Panc1 (cell line): Measurements from ENCODE around the gene HOXC11. TPM values are rescaled to one million over a fixed set of nuclear protein-coding genes. Genes with fewer than 3 reads are reported as not detected.

Experiments
- ATAC-seq: fragments of 200-7000 bp; cut with Tn5 transposase; 2 replicates; pipeline ENCODE4 v1.9.1; 2020; ENCODE audit warnings: mild to moderate bottlenecking, moderate library complexity
- BruUV-seq: library from RNA; stranded (reverse); fragments of 400-500 nt; replicated peaks from 2 replicates; lab custom pipeline; 2021; lab: Mats Ljungman, UMichigan
- CTCF ChIA-PET: fragments of 300-600 bp; sonication (Branson Sonifier 250); formaldehyde crosslinking; loops from one replicate; lab custom pipeline; 2022; ENCODE audit warnings: antibody characterized with exemption; lab: Charles Lee
- POLR2A ChIA-PET: fragments of 300-600 bp; sonication (Branson Sonifier 250); formaldehyde crosslinking; loops from one replicate; lab custom pipeline; 2022; ENCODE audit warnings: antibody characterized with exemption; lab: Charles Lee
- DNase-seq: peaks from one replicate; pipeline ENCODE4 v3.0.0-alpha.2; 2010; ENCODE audit warnings: low read depth, low spot score
- H3K27ac ChIP-seq: 2 replicates; pipeline ENCODE4 v1.5.1; 2011; ENCODE audit warnings: mild to moderate bottlenecking, low read length, inconsistent platforms
- H3K27me3 ChIP-seq: fragments of 200-500 bp; sonication (Bioruptor generic); 2 replicates; pipeline ENCODE4 v1.6.0; 2014; ENCODE audit warnings: low read length, inconsistent platforms; ENCODE audit not compliant: control insufficient read depth, insufficient read depth
- H3K36me3 ChIP-seq: fragments of 200-500 bp; sonication (Bioruptor generic); 2 replicates; pipeline ENCODE4 v1.5.1; 2014; ENCODE audit warnings: inconsistent platforms, mild to moderate bottlenecking, low read length, moderate library complexity; ENCODE audit not compliant: control insufficient read depth, insufficient read depth
- H3K4me1 ChIP-seq: 2 replicates; pipeline ENCODE4 v1.5.1; 2011; ENCODE audit warnings: inconsistent platforms, mild to moderate bottlenecking, low read length, moderate library complexity; ENCODE audit not compliant: control insufficient read depth, insufficient read depth
- H3K4me3 ChIP-seq, 2 experiments: 2 replicates each; pipeline ENCODE4 v1.5.1; 2011 to 2012; ENCODE audit warnings: low read depth in 2 of 2, low read length in 2 of 2, mild to moderate bottlenecking in 2 of 2, inconsistent platforms in 1 of 2, moderate library complexity in 1 of 2
- H3K9me3 ChIP-seq: fragments of 200-500 bp; sonication (Bioruptor generic); 2 replicates; pipeline ENCODE4 v1.5.1; 2014; ENCODE audit warnings: low read depth, mild to moderate bottlenecking, inconsistent platforms, low read length, moderate library complexity; ENCODE audit not compliant: control insufficient read depth, insufficient read depth
- CTCF ChIP-seq: fragments of 450-650 bp; IDR thresholded peaks from 2 replicates; pipeline ENCODE4 v1.5.1; 2017; ENCODE audit warnings: mild to moderate bottlenecking
- POLR2AphosphoS5 ChIP-seq: IDR thresholded peaks from 2 replicates; pipeline ENCODE4 v1.6.1; 2012; ENCODE audit warnings: mild to moderate bottlenecking, low read depth, low read length, moderate library complexity
- REST ChIP-seq, 2 experiments: IDR thresholded peaks; 2 replicates each; pipeline ENCODE4 v1.6.1; 2011 to 2012; ENCODE audit warnings: low read depth in 2 of 2, control low read depth in 1 of 2, low read length in 1 of 2, mild to moderate bottlenecking in 1 of 2, moderate library complexity in 1 of 2; ENCODE audit not compliant: insufficient read depth in 1 of 2
- SIN3A ChIP-seq: IDR thresholded peaks from 2 replicates; pipeline ENCODE4 v1.6.1; 2012; ENCODE audit warnings: low read depth, mild to moderate bottlenecking, low read length, moderate library complexity, borderline replicate concordance; ENCODE audit not compliant: insufficient read depth
- TCF7L2 ChIP-seq: IDR thresholded peaks from 2 replicates; pipeline ENCODE4 v1.6.1; 2011; ENCODE audit warnings: mild to moderate bottlenecking, low read depth, low read length, inconsistent platforms
- in situ Hi-C: cut with HindIII; loops from 2 replicates; pipeline ENCODE4 v1.10.0; 2016; ENCODE audit warnings: low sequenced_read_pairs, low pct_unique_long_range_greater_than_20kb
- intact Hi-C: fragments of 100-400 bp; cut with micrococcal nuclease; formaldehyde crosslinking; loops from one replicate; pipeline ENCODE4 v1.10.0; 2022; ENCODE audit not compliant: unreplicated experiment
- total RNA-seq: library from RNA; stranded (reverse); gene quantifications from one replicate; pipeline ENCODE4 v1.2.1, GENCODE V29; 2021; ENCODE audit not compliant: unreplicated experiment

HOXC11 gene
- total RNA-seq, 1 experiment from 2014 or later: 17.0 TPM

- BruUV-seq: no TSS peak
- TF ChIP-seq POLR2AphosphoS5 (no peak), REST (IDR thresholded peaks at IDR 0.05; ENCODE audit: insufficient read depth in 1 of 2, low read depth in 2 of 2, low read length in 1 of 2) (no peak), TCF7L2 (peak; percentile 30; the same call in 1 of the 2 replicates), SIN3A (no peak)
- CTCF ChIA-PET: no interaction called here
Measured at GRCh38 chr12:53947743-53948142, 25.2 kb upstream of the HOXC11 start.

GRCh38 chr12:53948650-53949593 lies 24.0 kb upstream of the HOXC11 start:
- TF ChIP-seq CTCF (peak; percentile 76), SIN3A (no peak)
- Histone ChIP-seq H3K9me3 (no peaks in the 10 kb centered on the region), H3K27ac (peak overlapping the region; percentile 88), H3K36me3 (no peaks in the 10 kb centered on the region; the same call in 1 of the 2 replicates), H3K4me3 (no peak overlapping the region), H3K27me3 (no peaks in the 10 kb centered on the region), H3K4me1 (peaks cover 89% of the 10 kb centered on the region)
- in situ Hi-C loops: no loop called here
- peak; percentile 59 for ATAC-seq
- POLR2A ChIA-PET: interaction anchor here (0.5 to 0.7 kb wide), 2 partner anchors 209 to 214 kb away, joined by 5 to 7 read pairs; no protein-coding TSS in a partner anchor
- intact Hi-C loops: loop anchor here (5.0 kb wide), 2 partner anchors 122 to 182 kb away; no protein-coding TSS in a partner anchor
- CTCF ChIA-PET: interaction anchor here (0.6 kb wide), 2 partner anchors 50 to 79 kb away, joined by 6 to 12 read pairs; partner anchors contain the start of gene HOXC6
- DNase-seq: no peak
- BruUV-seq: no TSS peak

More at GRCh38 chr12:53947743-53948142, 25.2 kb upstream of the HOXC11 start:
- H3K4me3 ChIP-seq: no peak overlapping the region
- H3K27ac ChIP-seq: peak overlapping the region; percentile 88
- intact Hi-C loops: loop anchor here (5.0 kb wide), 2 partner anchors 120 to 180 kb away; no protein-coding TSS in a partner anchor
- no peak for DNase-seq
- H3K9me3 ChIP-seq: no peaks in the 10 kb centered on the region
- in situ Hi-C loops: no loop called here
- peaks cover under 1% of the 10 kb centered on the region for H3K36me3 ChIP-seq
- no peak; the same call in 1 of the 2 replicates for ATAC-seq
- POLR2A ChIA-PET: no interaction called here
- H3K4me1 ChIP-seq: peaks cover 86% of the 10 kb centered on the region
- H3K27me3 ChIP-seq: no peaks in the 10 kb centered on the region
